Spleen (tissue), 11 donors: ENCODE data around the gene MSH3. TPM values are rescaled to one million over a fixed set of nuclear protein-coding genes. Genes with fewer than 3 reads are reported as not detected.
"Not testable (repeated sequence)": the region's sequence is repeated elsewhere in the genome, so short reads cannot be mapped to it uniquely, and the experiment has no call there.

Experiments
- DNase-seq: peaks from one replicate; pipeline ENCODE4 v3.0.0-alpha.2; 2020
- H3K27ac ChIP-seq, 8 donors: fragments of 200-600 bp; sonication (generic) in 7 of 8; 1 replicate in 4 of 8; 2 replicates in 4 of 8; pipeline versions ENCODE4 v1.5.0 to v1.8.0; 2016 to 2021; ENCODE audit warnings: inconsistent platforms in 4 of 8, mild to moderate bottlenecking in 4 of 8, moderate library complexity in 1 of 8
- H3K27me3 ChIP-seq, 7 donors: fragments of 200-600 bp; sonication (generic) in 6 of 7; replicated peaks in 1 of 7; 1 replicate in 4 of 7; 2 replicates in 3 of 7; pipeline versions ENCODE4 v1.5.0 to v1.8.0; 2016 to 2021; ENCODE audit warnings: inconsistent platforms in 3 of 7, mild to moderate bottlenecking in 1 of 7
- H3K36me3 ChIP-seq, 6 donors: fragments of 200-600 bp; sonication (generic) in 5 of 6; 1 replicate in 4 of 6; 2 replicates in 2 of 6; pipeline versions ENCODE4 v1.5.0 to v1.8.0; 2016 to 2021; ENCODE audit warnings: inconsistent platforms in 2 of 6
- H3K4me1 ChIP-seq, 6 donors: fragments of 200-600 bp; sonication (generic) in 5 of 6; 1 replicate in 3 of 6; 2 replicates in 3 of 6; pipeline versions ENCODE4 v1.5.0 to v1.8.0; 2016 to 2021; ENCODE audit warnings: inconsistent platforms in 3 of 6
- H3K4me3 ChIP-seq, 8 donors: fragments of 200-600 bp; sonication (generic) in 7 of 8; 1 replicate in 4 of 8; 2 replicates in 4 of 8; pipeline versions ENCODE4 v1.5.0 to v1.8.0; 2016 to 2021; ENCODE audit warnings: inconsistent platforms in 4 of 8, mild to moderate bottlenecking in 4 of 8, moderate library complexity in 2 of 8
- H3K9me3 ChIP-seq, 8 donors: fragments of 200-600 bp; sonication (generic) in 7 of 8; 1 replicate in 4 of 8; 2 replicates in 4 of 8; pipeline versions ENCODE4 v1.5.0 to v1.8.0; 2016 to 2021; ENCODE audit warnings: inconsistent platforms in 4 of 8
- POLR2A ChIP-seq, 3 donors: fragments of 450-650 bp; IDR thresholded peaks; one replicate each; pipeline ENCODE4 v1.5.1; 2017; ENCODE audit warnings: antibody characterized with exemption in 3 of 3, mild to moderate bottlenecking in 1 of 3
- POLR2AphosphoS5 ChIP-seq, 3 donors: sonication (generic); formaldehyde crosslinking; IDR thresholded peaks; one replicate each; pipeline ENCODE4 v1.5.1; 2017; ENCODE audit warnings: antibody characterized with exemption in 3 of 3
- WGBS, 5 donors: extraction: QIAGEN DNeasy Blood & Tissue Kit in 3 of 5; methylation state at CpG; one replicate each; pipeline versions ENCODE4 v1.1.5 to v1.1.7; 2013 to 2018; 5-methylcytosine and 5-hydroxymethylcytosine counted together
- intact Hi-C: fragments of 100-400 bp; cut with DNase I; formaldehyde crosslinking; loops from one replicate; pipeline ENCODE4 v1.15.0; 2023; ENCODE audit warnings: low total_unique reads
- polyA plus RNA-seq, 3 donors: library from polyadenylated mRNA; stranded (reverse); fragments of 200-250 nt; gene quantifications; one replicate each; pipeline ENCODE4 v1.2.1, GENCODE V29; 2013
- total RNA-seq, 7 donors: library from RNA; depleted of rRNA in 3 of 7; stranded (reverse); fragments of >200 nt in 3 of 7; fragmentation: NEBNext Ultra II Directional in 4 of 7; extraction: Animal tissue kit (Norgen Biotek cat#: 25700) in 4 of 7; gene quantifications; one replicate each; pipeline versions ENCODE4 v1.1.0 to v1.2.1, GENCODE V29; 2016 to 2021
- TF ChIP-seq, protein P1 (sequence below), 11 experiments: fragments of 200-600 bp in 7 of 11; fragments of 450-650 bp in 4 of 11; sonication (generic) in 4 of 11; IDR thresholded peaks in 8 of 11; conservative IDR thresholded peaks in 3 of 11; 1 replicate in 7 of 11; 2 replicates in 4 of 11; pipeline versions ENCODE4 v1.4.0 to v1.8.0; 2016 to 2021; ENCODE audit warnings: antibody characterized with exemption in 11 of 11, inconsistent platforms in 4 of 11, mild to moderate bottlenecking in 1 of 11
- donor health status: healthy with polysubstance abuse.
- donor health status: DM: no; HTN: no; CAD: no; lungs with moderate emphysema.
- donor health status: DM: no; HTN: no; CAD: no.
- donor health status: Bipolar disorder and iron deficiency.
- donor health status: healthy.
- donor health status: DM: no; HTN: no; CAD: no.
- donor health status: DM: yes; HTN: yes; CAD: no.

The MSH3 gene
- total and polyA plus RNA-seq, 10 donors: 2.3 to 17.0 (median 14.6) TPM

DNA sequence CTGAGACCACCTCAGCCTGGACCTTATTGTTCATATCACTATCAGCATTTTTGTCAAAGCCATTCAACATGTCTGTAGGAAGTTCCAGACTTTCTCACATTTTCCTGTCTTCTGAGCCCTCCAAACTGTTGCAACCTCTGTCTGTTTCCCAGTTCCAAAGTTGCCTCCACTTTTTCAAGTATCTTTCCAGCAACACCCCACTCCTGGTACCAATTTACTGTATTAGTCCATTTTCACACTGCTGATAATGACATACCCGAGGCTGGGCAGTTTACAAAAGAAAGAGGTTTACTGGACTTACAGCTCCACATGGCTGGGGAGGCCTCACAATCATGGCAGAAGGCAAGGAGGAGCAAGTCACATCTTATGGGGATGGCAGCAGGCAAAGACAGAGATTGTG, 195.7 kb downstream of the MSH3 start:
- Histone ChIP-seq H3K36me3 (peaks cover 2 to 66% (median 26%) of the 10 kb centered on the region in 6 donors), H3K9me3 (peaks cover 6 to 29% (median 19%) of the 10 kb centered on the region in 8 donors)
- intact Hi-C loops, H3K4me1 ChIP-seq, H3K27ac ChIP-seq, DNase-seq, H3K27me3 ChIP-seq, H3K4me3 ChIP-seq: not testable (repeated sequence)
- WGBS, 5 donors: 95 to 100% (median 97%) methylated on average over 1 of the region's 1 CpG

DNA sequence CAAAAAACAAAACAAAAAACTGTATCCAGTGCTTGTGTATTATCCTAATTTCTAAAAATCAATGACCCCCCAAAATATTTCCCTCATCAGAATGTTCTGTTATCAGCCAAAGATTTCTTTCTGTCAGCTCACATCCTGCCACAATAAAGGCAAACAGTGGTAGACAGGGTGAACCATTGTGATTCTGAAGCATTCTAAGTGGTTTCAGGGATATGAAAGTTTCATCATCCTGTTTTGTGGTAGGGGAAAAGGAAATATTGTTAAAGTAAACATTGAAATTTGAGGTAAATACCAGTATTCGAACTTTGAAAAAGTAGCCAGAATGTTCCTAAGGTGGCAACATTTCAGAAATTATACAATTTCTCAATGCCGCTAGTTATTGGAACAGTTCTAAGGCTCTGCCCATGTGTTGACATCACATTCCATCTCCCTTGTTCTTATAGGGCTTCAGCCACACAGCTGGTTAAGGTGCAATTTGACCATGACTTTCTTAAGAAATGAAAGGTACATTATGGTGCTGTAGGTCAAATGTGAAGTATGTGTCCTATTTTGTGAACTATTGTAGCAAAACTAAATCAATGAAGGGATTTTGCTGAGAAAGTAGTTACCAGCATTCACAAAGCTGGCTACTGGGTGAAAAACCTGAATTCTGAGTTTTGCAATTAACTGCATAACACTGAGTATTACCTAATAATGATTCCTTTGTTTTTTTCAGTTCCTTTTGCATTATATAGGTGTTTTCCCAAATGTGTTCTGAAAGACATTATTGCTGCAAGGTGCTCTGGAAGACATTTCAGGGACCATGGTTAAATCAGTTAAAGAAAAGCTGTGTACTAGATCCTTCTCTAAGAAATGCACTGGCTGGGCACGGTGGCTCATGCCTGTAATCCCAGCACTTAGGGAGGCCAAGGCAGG, 198.1 kb downstream of the MSH3 start:
- Histone ChIP-seq H3K4me1 (no peaks in the 10 kb centered on the region), H3K27me3 (no peaks in the 10 kb centered on the region), H3K4me3 (no peak overlapping the region), H3K36me3 (peaks cover 2 to 74% (median 35%) of the 10 kb centered on the region in 6 donors), H3K9me3 (peaks cover 6 to 50% (median 40%) of the 10 kb centered on the region in 8 donors), H3K27ac (no peak overlapping the region)
- DNase-seq: no peak
- intact Hi-C loops: no loop called here
- WGBS, 5 donors: 62 to 92% (median 76%) methylated on average over 3 of the region's 3 CpGs
- no peak for TF ChIP-seq POLR2AphosphoS5 (IDR thresholded peaks at IDR 0.05)
- no peak for TF ChIP-seq POLR2A (IDR thresholded peaks at IDR 0.05)
- TF ChIP-seq, protein P1, sequence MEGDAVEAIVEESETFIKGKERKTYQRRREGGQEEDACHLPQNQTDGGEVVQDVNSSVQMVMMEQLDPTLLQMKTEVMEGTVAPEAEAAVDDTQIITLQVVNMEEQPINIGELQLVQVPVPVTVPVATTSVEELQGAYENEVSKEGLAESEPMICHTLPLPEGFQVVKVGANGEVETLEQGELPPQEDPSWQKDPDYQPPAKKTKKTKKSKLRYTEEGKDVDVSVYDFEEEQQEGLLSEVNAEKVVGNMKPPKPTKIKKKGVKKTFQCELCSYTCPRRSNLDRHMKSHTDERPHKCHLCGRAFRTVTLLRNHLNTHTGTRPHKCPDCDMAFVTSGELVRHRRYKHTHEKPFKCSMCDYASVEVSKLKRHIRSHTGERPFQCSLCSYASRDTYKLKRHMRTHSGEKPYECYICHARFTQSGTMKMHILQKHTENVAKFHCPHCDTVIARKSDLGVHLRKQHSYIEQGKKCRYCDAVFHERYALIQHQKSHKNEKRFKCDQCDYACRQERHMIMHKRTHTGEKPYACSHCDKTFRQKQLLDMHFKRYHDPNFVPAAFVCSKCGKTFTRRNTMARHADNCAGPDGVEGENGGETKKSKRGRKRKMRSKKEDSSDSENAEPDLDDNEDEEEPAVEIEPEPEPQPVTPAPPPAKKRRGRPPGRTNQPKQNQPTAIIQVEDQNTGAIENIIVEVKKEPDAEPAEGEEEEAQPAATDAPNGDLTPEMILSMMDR (IDR thresholded peaks at IDR 0.05 in 8 of 11, conservative IDR thresholded peaks at IDR 0.05 in 3 of 11): no peak

GRCh38 chr5:80853413-80853812, 199.0 kb downstream of the MSH3 start:
- Histone ChIP-seq H3K36me3 (peaks cover 2 to 74% (median 35%) of the 10 kb centered on the region in 6 donors), H3K4me3 (no peak overlapping the region), H3K27ac (no peak overlapping the region), H3K4me1 (no peaks in the 10 kb centered on the region), H3K9me3 (peaks cover 6 to 49% (median 40%) of the 10 kb centered on the region in 8 donors), H3K27me3 (no peaks in the 10 kb centered on the region)
- no peak for DNase-seq
- intact Hi-C loops: no loop called here
- WGBS, 5 donors: 86 to 96% (median 96%) methylated on average over 2 of the region's 2 CpGs
- TF ChIP-seq POLR2AphosphoS5 (IDR thresholded peaks at IDR 0.05): no peak
- TF ChIP-seq POLR2A (IDR thresholded peaks at IDR 0.05): no peak
- TF ChIP-seq, protein P1 (IDR thresholded peaks at IDR 0.05 in 8 of 11, conservative IDR thresholded peaks at IDR 0.05 in 3 of 11): no peak

DNA sequence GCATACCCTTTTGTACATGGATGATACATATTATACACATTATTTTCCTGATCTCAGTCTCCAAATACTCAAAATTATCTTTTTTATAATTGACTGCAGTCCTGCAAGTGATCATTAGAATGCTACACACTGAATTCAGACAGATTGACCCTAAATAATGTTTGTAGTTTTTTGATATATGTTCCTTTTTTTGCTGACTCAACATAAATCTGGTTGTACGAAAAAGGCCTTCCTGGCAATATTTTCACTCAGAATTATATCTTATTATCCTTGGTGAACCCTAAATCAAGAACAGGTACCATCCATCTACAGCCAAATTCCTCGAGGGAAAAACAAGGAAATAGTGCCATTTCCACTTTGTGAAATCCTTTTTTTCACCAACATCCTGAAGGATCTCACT, 200.1 kb downstream of the MSH3 start:
- TF ChIP-seq POLR2AphosphoS5 (IDR thresholded peaks at IDR 0.05): no peak
- TF ChIP-seq POLR2A (IDR thresholded peaks at IDR 0.05): no peak
- TF ChIP-seq, protein P1 (IDR thresholded peaks at IDR 0.05 in 8 of 11, conservative IDR thresholded peaks at IDR 0.05 in 3 of 11): no peak
- H3K4me1 ChIP-seq: no peaks in the 10 kb centered on the region
- H3K9me3 ChIP-seq: peaks cover 6 to 37% (median 31%) of the 10 kb centered on the region in 8 donors
- no peaks in the 10 kb centered on the region for H3K27me3 ChIP-seq
- H3K36me3 ChIP-seq: peaks cover 2 to 73% (median 25%) of the 10 kb centered on the region in 6 donors
- no peak overlapping the region for H3K4me3 ChIP-seq
- no peak for DNase-seq
- no peak overlapping the region for H3K27ac ChIP-seq
- WGBS, 5 donors: 74 to 83% (median 77%) methylated on average over 2 of the region's 2 CpGs
- intact Hi-C loops: no loop called here
